Kidney epithelial cell (primary cell): ENCODE measurements around the gene GABRB3. TPM values are rescaled to one million over a fixed set of nuclear protein-coding genes. Genes with fewer than 3 reads are reported as not detected.

Experiments used
- DNase-seq: peaks from one replicate; pipeline ENCODE4 v3.0.0-alpha.2; 2010; ENCODE audit warnings: low read depth
- H3K27me3 ChIP-seq: 2 replicates; pipeline ENCODE4 v1.6.0; 2011; ENCODE audit warnings: low read length; ENCODE audit not compliant: control insufficient read depth, insufficient read depth
- H3K36me3 ChIP-seq: 2 replicates; pipeline ENCODE4 v1.5.1; 2011; ENCODE audit warnings: low read length; ENCODE audit not compliant: control insufficient read depth, insufficient read depth
- H3K4me3 ChIP-seq: 2 replicates; pipeline ENCODE4 v1.5.1; 2011; ENCODE audit warnings: low read depth, mild to moderate bottlenecking, control low read depth, low read length
- CTCF ChIP-seq: IDR thresholded peaks from 2 replicates; pipeline ENCODE4 v1.5.1; 2011; ENCODE audit warnings: mild to moderate bottlenecking, moderate library complexity, low read length, control low read depth, inconsistent platforms; ENCODE audit not compliant: insufficient read depth, poor library complexity, severe bottlenecking
- total RNA-seq: library from RNA; depleted of rRNA; stranded (reverse); fragments of >200 nt; gene quantifications from 2 replicates; pipeline ENCODE4 v1.2.3, GENCODE V29; 2015

GABRB3 gene
- total RNA-seq, 1 donor from 2014 or later: 0.21 TPM

GRCh38 chr15:26686547-26687187 is 86.2 kb downstream of the GABRB3 start:
- DNase-seq: no peak
- TF ChIP-seq CTCF: no peak
- no peaks in the 10 kb centered on the region for H3K27me3 ChIP-seq

GRCh38 chr15:26682598-26683164 is 90.2 kb downstream of the GABRB3 start:
- Histone ChIP-seq H3K27me3 (no peaks in the 10 kb centered on the region), H3K4me3 (no peak overlapping the region), H3K36me3 (no peaks in the 10 kb centered on the region)
- no peak for TF ChIP-seq CTCF
- no peak for DNase-seq

More at GRCh38 chr15:26686547-26687187, 86.2 kb downstream of the GABRB3 start:
- no peak overlapping the region for H3K4me3 ChIP-seq
- no peaks in the 10 kb centered on the region for H3K36me3 ChIP-seq

- TF ChIP-seq CTCF: no peak
- Histone ChIP-seq H3K36me3 (no peaks in the 10 kb centered on the region), H3K4me3 (no peak overlapping the region), H3K27me3 (no peaks in the 10 kb centered on the region)
- DNase-seq: no peak
Observed at GRCh38 chr15:26679927-26680326, 92.9 kb downstream of the GABRB3 start.

- no peaks in the 10 kb centered on the region for H3K27me3 ChIP-seq
- H3K4me3 ChIP-seq: no peak overlapping the region
- H3K36me3 ChIP-seq: no peaks in the 10 kb centered on the region
- no peak for TF ChIP-seq CTCF
- no peak for DNase-seq
Observed at GRCh38 chr15:26676115-26676514, 96.8 kb downstream of the GABRB3 start.

- no peak for DNase-seq
- Histone ChIP-seq H3K4me3 (no peak overlapping the region), H3K36me3 (no peaks in the 10 kb centered on the region), H3K27me3 (peaks cover 7% of the 10 kb centered on the region)
- no peak for TF ChIP-seq CTCF
Observed at GRCh38 chr15:26674467-26674866, 98.4 kb downstream of the GABRB3 start.

GRCh38 chr15:26673445-26673844 is 99.4 kb downstream of the GABRB3 start:
- peaks cover 7% of the 10 kb centered on the region for H3K27me3 ChIP-seq
- H3K4me3 ChIP-seq: no peak overlapping the region
- no peak for TF ChIP-seq CTCF
- DNase-seq: no peak
- no peaks in the 10 kb centered on the region for H3K36me3 ChIP-seq
